Esophagus muscularis mucosa (tissue), 4 donors: ENCODE measurements around the gene KLHL14. TPM values are rescaled to one million over a fixed set of nuclear protein-coding genes. Genes with fewer than 3 reads are reported as not detected.

Source experiments
- DNase-seq: peaks from one replicate; pipeline ENCODE4 v3.0.0-alpha.2; 2017; ENCODE audit errors: extremely low spot score
- H3K27ac ChIP-seq, 4 donors: fragments of 200-600 bp; sonication (generic); replicated peaks in 1 of 4; 1 replicate in 3 of 4; 2 replicates in 1 of 4; pipeline ENCODE4 v1.5.1; 2016 to 2019; ENCODE audit warnings: mild to moderate bottlenecking in 1 of 4
- H3K27me3 ChIP-seq, 4 donors: fragments of 200-600 bp; sonication (generic); one replicate each; pipeline versions ENCODE4 v1.5.1 to v1.6.0; 2016 to 2019
- H3K36me3 ChIP-seq, 4 donors: fragments of 200-600 bp; sonication (generic); one replicate each; pipeline ENCODE4 v1.5.1; 2016 to 2019
- H3K4me1 ChIP-seq, 4 donors: fragments of 200-600 bp; sonication (generic); one replicate each; pipeline ENCODE4 v1.5.1; 2016 to 2019
- H3K4me3 ChIP-seq, 4 donors: fragments of 200-600 bp; sonication (generic); 1 replicate in 2 of 4; 2 replicates in 2 of 4; pipeline ENCODE4 v1.5.1; 2016 to 2019; ENCODE audit warnings: mild to moderate bottlenecking in 4 of 4, moderate library complexity in 1 of 4
- H3K9me3 ChIP-seq, 4 donors: fragments of 200-600 bp; sonication (generic); 1 replicate in 3 of 4; 2 replicates in 1 of 4; pipeline ENCODE4 v1.5.1; 2016 to 2019
- CTCF ChIP-seq, 3 experiments: fragments of 200-600 bp in 2 of 3; fragments of 450-650 bp in 1 of 3; sonication (generic) in 2 of 3; IDR thresholded peaks; one replicate each; pipeline ENCODE4 v1.5.1; 2017 to 2019; ENCODE audit warnings: antibody characterized with exemption in 3 of 3, mild to moderate bottlenecking in 2 of 3, moderate library complexity in 1 of 3
- EP300 ChIP-seq: sonication (generic); formaldehyde crosslinking; IDR thresholded peaks from one replicate; pipeline ENCODE4 v1.6.1; 2017; ENCODE audit warnings: antibody characterized with exemption
- POLR2A ChIP-seq: fragments of 450-650 bp; IDR thresholded peaks from one replicate; pipeline ENCODE4 v1.6.1; 2017; ENCODE audit warnings: antibody characterized with exemption, moderate library complexity, mild to moderate bottlenecking, low read depth
- POLR2AphosphoS5 ChIP-seq, 2 donors: sonication (generic); formaldehyde crosslinking; IDR thresholded peaks; one replicate each; pipeline ENCODE4 v1.6.1; 2017; ENCODE audit warnings: antibody characterized with exemption in 2 of 2
- whole genome bisulfite sequencing: methylation state at CpG from one replicate; pipeline ENCODE4 v1.1.5; 2018; 5-methylcytosine and 5-hydroxymethylcytosine counted together
- intact Hi-C: fragments of 100-400 bp; cut with DNase I; formaldehyde crosslinking; loops from one replicate; pipeline ENCODE4 v1.15.1; 2023
- total RNA-seq, 4 donors: library from RNA; depleted of rRNA; stranded (reverse); fragments of >200 nt; gene quantifications; one replicate each; pipeline versions ENCODE4 v1.1.0 to v1.2.1, GENCODE V29; 2016

The KLHL14 gene
- total RNA-seq, 4 donors from 2014 or later, result 0.06 to 0.50 (median 0.26) TPM; not detected in 1

GRCh38 chr18:32707586-32707985 is 65.2 kb downstream of the KLHL14 start:
- no peaks in the 10 kb centered on the region for H3K27me3 ChIP-seq
- H3K36me3 ChIP-seq, result no peaks in the 10 kb centered on the region
- no peak overlapping the region for H3K27ac ChIP-seq
- WGBS, result 100% methylated on average over 2 of the region's 2 CpGs
- TF ChIP-seq CTCF (IDR thresholded peaks at IDR 0.05), result no peak
- no peak for TF ChIP-seq POLR2AphosphoS5 (IDR thresholded peaks at IDR 0.05)
- TF ChIP-seq EP300, result no peak
- TF ChIP-seq POLR2A, result no peak
- DNase-seq, result peak; percentile 74
- no peaks in the 10 kb centered on the region for H3K9me3 ChIP-seq
- intact Hi-C loops, result no loop called here
- H3K4me1 ChIP-seq, result no peaks in the 10 kb centered on the region
- no peak overlapping the region for H3K4me3 ChIP-seq

GRCh38 chr18:32707147-32707546 is 65.7 kb downstream of the KLHL14 start:
- no peak for DNase-seq
- no peaks in the 10 kb centered on the region for H3K36me3 ChIP-seq
- no peak overlapping the region for H3K27ac ChIP-seq
- H3K9me3 ChIP-seq, result no peaks in the 10 kb centered on the region
- intact Hi-C loops, result no loop called here
- H3K4me1 ChIP-seq, result no peaks in the 10 kb centered on the region
- H3K27me3 ChIP-seq, result no peaks in the 10 kb centered on the region
- 75% methylated on average over 2 of the region's 2 CpGs for WGBS
- H3K4me3 ChIP-seq, result no peak overlapping the region
- TF ChIP-seq CTCF (IDR thresholded peaks at IDR 0.05) (no peak), POLR2A (no peak), EP300 (no peak), POLR2AphosphoS5 (IDR thresholded peaks at IDR 0.05) (no peak)

GRCh38 chr18:32701313-32701712 is 71.5 kb downstream of the KLHL14 start:
- H3K27ac ChIP-seq, result no peak overlapping the region
- H3K9me3 ChIP-seq, result no peaks in the 10 kb centered on the region
- no peak overlapping the region for H3K4me3 ChIP-seq
- H3K36me3 ChIP-seq, result no peaks in the 10 kb centered on the region
- DNase-seq, result no peak
- H3K27me3 ChIP-seq, result no peaks in the 10 kb centered on the region
- TF ChIP-seq POLR2A, result no peak
- TF ChIP-seq POLR2AphosphoS5 (IDR thresholded peaks at IDR 0.05), result no peak
- no peak for TF ChIP-seq EP300
- no peak for TF ChIP-seq CTCF (IDR thresholded peaks at IDR 0.05)
- intact Hi-C loops, result no loop called here
- H3K4me1 ChIP-seq, result no peaks in the 10 kb centered on the region

GRCh38 chr18:32698153-32698552 is 74.7 kb downstream of the KLHL14 start:
- Histone ChIP-seq H3K4me1 (no peaks in the 10 kb centered on the region), H3K27me3 (no peaks in the 10 kb centered on the region), H3K9me3 (no peaks in the 10 kb centered on the region), H3K4me3 (no peak overlapping the region), H3K36me3 (no peaks in the 10 kb centered on the region), H3K27ac (no peak overlapping the region)
- intact Hi-C loops, result no loop called here
- 59% methylated on average over 3 of the region's 3 CpGs for WGBS
- peak; percentile 57 for DNase-seq
- TF ChIP-seq CTCF (IDR thresholded peaks at IDR 0.05) (no peak), POLR2AphosphoS5 (IDR thresholded peaks at IDR 0.05) (no peak), EP300 (no peak), POLR2A (no peak)

- DNase-seq, result peak; percentile 74
- intact Hi-C loops, result no loop called here
- no peak overlapping the region for H3K27ac ChIP-seq
- no peaks in the 10 kb centered on the region for H3K27me3 ChIP-seq
- no peak overlapping the region for H3K4me3 ChIP-seq
- H3K9me3 ChIP-seq, result no peaks in the 10 kb centered on the region
- no peaks in the 10 kb centered on the region for H3K4me1 ChIP-seq
- H3K36me3 ChIP-seq, result no peaks in the 10 kb centered on the region
- TF ChIP-seq POLR2AphosphoS5 (IDR thresholded peaks at IDR 0.05), result no peak
- no peak for TF ChIP-seq EP300
- no peak for TF ChIP-seq CTCF (IDR thresholded peaks at IDR 0.05)
- TF ChIP-seq POLR2A, result no peak
- WGBS, result 91% methylated on average over 3 of the region's 3 CpGs
Measured at GRCh38 chr18:32696376-32696775, 76.4 kb downstream of the KLHL14 start.
